HG02798 (cell line): ENCODE data around the gene SIPA1L3.
A peak's percentile ranks its signal among the peaks of the same experiment; 100 is the strongest.

Experiments used
- ATAC-seq: cut with Tn5 transposase; IDR thresholded peaks from one replicate; pipeline ENCODE4 v1.9.1; 2021; ENCODE audit warnings: mild to moderate bottlenecking; ENCODE audit not compliant: unreplicated experiment, poor library complexity

The SIPA1L3 gene

GRCh38 chr19:38033658-38034491 lies 126.9 kb downstream of the SIPA1L3 start:
- peak; percentile 79 for ATAC-seq

- ATAC-seq, result no peak
Observed at GRCh38 chr19:38034492-38034860, 127.5 kb downstream of the SIPA1L3 start.

- ATAC-seq, result no peak
Observed at GRCh38 chr19:38035515-38036495, 128.8 kb downstream of the SIPA1L3 start.

- ATAC-seq, result no peak
Observed at GRCh38 chr19:38036707-38037611, 130.0 kb downstream of the SIPA1L3 start.

- ATAC-seq, result no peak
Observed at GRCh38 chr19:38039966-38040365, 133.0 kb downstream of the SIPA1L3 start.

GRCh38 chr19:38042132-38042531 lies 135.1 kb downstream of the SIPA1L3 start:
- no peak for ATAC-seq

- no peak for ATAC-seq
Observed at GRCh38 chr19:38043649-38044144, 136.7 kb downstream of the SIPA1L3 start.

- no peak for ATAC-seq
Observed at GRCh38 chr19:38044267-38045111, 137.5 kb downstream of the SIPA1L3 start.

GRCh38 chr19:38045554-38046253 lies 138.7 kb downstream of the SIPA1L3 start:
- peak; percentile 0 for ATAC-seq

- peak; percentile 33 for ATAC-seq
Observed at GRCh38 chr19:38046254-38047048, 139.4 kb downstream of the SIPA1L3 start.

- no peak for ATAC-seq
Observed at GRCh38 chr19:38047049-38047438, 140.0 kb downstream of the SIPA1L3 start.

GRCh38 chr19:38047641-38048040 lies 140.6 kb downstream of the SIPA1L3 start:
- no peak for ATAC-seq

GRCh38 chr19:38049105-38049649 lies 142.2 kb downstream of the SIPA1L3 start:
- ATAC-seq, result peak; percentile 46

GRCh38 chr19:38055010-38055409 lies 148.0 kb downstream of the SIPA1L3 start:
- no peak for ATAC-seq

GRCh38 chr19:38055655-38056521 lies 148.9 kb downstream of the SIPA1L3 start:
- no peak for ATAC-seq

- ATAC-seq, result no peak
Observed at GRCh38 chr19:38056646-38057045, 149.6 kb downstream of the SIPA1L3 start.
